Neural cell (in vitro differentiated cells): ENCODE results near the gene TEX2. TPM values are rescaled to one million over a fixed set of nuclear protein-coding genes. Genes with fewer than 3 reads are reported as not detected.

ENCODE experiments used
- H2AFZ ChIP-seq: fragments of 200-600, 300-800 bp; sonication (generic), shearing (Covaris generic); 2 replicates; pipeline ENCODE4 v1.6.0; 2014; ENCODE audit warnings: low read depth, mild to moderate bottlenecking, antibody characterized with exemption, low read length, moderate library complexity
- H3F3A ChIP-seq: fragments of 200-600 bp; shearing (Covaris generic); 2 replicates; pipeline ENCODE4 v1.6.1; 2016; ENCODE audit warnings: mild to moderate bottlenecking, moderate library complexity, mixed read lengths, antibody characterized with exemption, low read length; ENCODE audit not compliant: insufficient read depth, poor library complexity, severe bottlenecking
- H3K27ac ChIP-seq: fragments of 200-600, 300-800 bp; sonication (generic), shearing (Covaris generic); 2 replicates; pipeline ENCODE4 v1.5.1; 2014; ENCODE audit warnings: mild to moderate bottlenecking, low read length, moderate library complexity
- H3K27me3 ChIP-seq: fragments of 300-800, 200-600 bp; sonication (generic), shearing (Covaris generic); 2 replicates; pipeline ENCODE4 v1.6.0; 2014; ENCODE audit warnings: mild to moderate bottlenecking, low read depth, low read length, moderate library complexity; ENCODE audit not compliant: insufficient read depth
- H3K36me3 ChIP-seq: fragments of 300-800, 200-600 bp; sonication (generic), shearing (Covaris generic); 2 replicates; pipeline ENCODE4 v1.5.1; 2014; ENCODE audit warnings: mild to moderate bottlenecking, antibody characterized with exemption, low read length, moderate library complexity; ENCODE audit not compliant: insufficient read depth
- H3K4me2 ChIP-seq: fragments of 300-800, 200-600 bp; sonication (generic), shearing (Covaris generic); 2 replicates; pipeline ENCODE4 v1.6.0; 2014; ENCODE audit warnings: mild to moderate bottlenecking, low read length
- H3K4me3 ChIP-seq: fragments of 300-800, 200-600 bp; sonication (generic), shearing (Covaris generic); 2 replicates; pipeline ENCODE4 v1.5.1; 2014; ENCODE audit warnings: mild to moderate bottlenecking, low read length, moderate library complexity
- H3K79me2 ChIP-seq: fragments of 200-600 bp; shearing (Covaris generic); replicated peaks from 2 replicates; pipeline ENCODE4 v1.6.0; 2014; ENCODE audit warnings: mild to moderate bottlenecking, low read length, moderate library complexity; ENCODE audit not compliant: insufficient read depth
- H3K9ac ChIP-seq: fragments of 300-800, 200-600 bp; sonication (generic), shearing (Covaris generic); 2 replicates; pipeline ENCODE4 v1.6.1; 2016; ENCODE audit warnings: mild to moderate bottlenecking, low read length, mixed read lengths
- H3K9me2 ChIP-seq: fragments of 200-600 bp; shearing (Covaris generic); 2 replicates; pipeline ENCODE4 v1.6.1; 2016; ENCODE audit warnings: mild to moderate bottlenecking, low read length, mixed read lengths; ENCODE audit not compliant: insufficient read depth
- H3K9me3 ChIP-seq: fragments of 200-600, 300-800 bp; sonication (generic), shearing (Covaris generic); 2 replicates; pipeline ENCODE4 v1.6.1; 2016; ENCODE audit warnings: mild to moderate bottlenecking, mixed run types, low read length, moderate library complexity, mixed read lengths
- H4K20me1 ChIP-seq: fragments of 200-600 bp; shearing (Covaris generic); 2 replicates; pipeline ENCODE4 v1.6.1; 2016; ENCODE audit warnings: mild to moderate bottlenecking, mixed run types; ENCODE audit not compliant: insufficient read depth
- CTCF ChIP-seq: fragments of 450-650 bp; IDR thresholded peaks from 2 replicates; pipeline ENCODE4 v1.5.1; 2014; ENCODE audit warnings: antibody characterized with exemption, mild to moderate bottlenecking, moderate library complexity; ENCODE audit not compliant: poor library complexity, severe bottlenecking
- EP300 ChIP-seq: fragments of 450-650 bp; conservative IDR thresholded peaks from 2 replicates; pipeline ENCODE4 v1.6.1; 2014; ENCODE audit warnings: antibody characterized with exemption, mild to moderate bottlenecking, moderate library complexity; ENCODE audit not compliant: poor library complexity, severe bottlenecking
- EZH2 ChIP-seq: fragments of 200-600, 300-800 bp; shearing (Covaris generic), sonication (generic); IDR thresholded peaks from 2 replicates; pipeline ENCODE4 v1.6.1; 2014; ENCODE audit warnings: antibody characterized with exemption, low read length, borderline replicate concordance, mild to moderate bottlenecking; ENCODE audit not compliant: insufficient read depth, poor library complexity, severe bottlenecking
- MXI1 ChIP-seq: fragments of 450-650 bp; conservative IDR thresholded peaks from 2 replicates; pipeline ENCODE4 v1.6.1; 2014; ENCODE audit warnings: antibody characterized with exemption, mild to moderate bottlenecking; ENCODE audit not compliant: poor library complexity, severe bottlenecking
- POLR2AphosphoS5 ChIP-seq: IDR thresholded peaks from 2 replicates; pipeline ENCODE4 v1.6.1; 2012
- RAD21 ChIP-seq: fragments of 450-650 bp; conservative IDR thresholded peaks from 2 replicates; pipeline ENCODE4 v1.6.1; 2014; ENCODE audit warnings: antibody characterized with exemption, mild to moderate bottlenecking, moderate library complexity
- REST ChIP-seq: IDR thresholded peaks from 2 replicates; pipeline ENCODE4 v1.6.1; 2012; ENCODE audit warnings: borderline replicate concordance
- SMC3 ChIP-seq: fragments of 450-650 bp; conservative IDR thresholded peaks from 2 replicates; pipeline ENCODE4 v1.6.1; 2014; ENCODE audit warnings: antibody characterized with exemption, mild to moderate bottlenecking, moderate library complexity; ENCODE audit not compliant: poor library complexity
- TAF1 ChIP-seq: IDR thresholded peaks from 2 replicates; pipeline ENCODE4 v1.6.1; 2012; ENCODE audit warnings: low read depth
- polyA plus RNA-seq: library from polyadenylated mRNA; depleted of rRNA; stranded (reverse); fragments of >200 nt; gene quantifications from 2 replicates; pipeline ENCODE4 v1.2.3, GENCODE V29; 2014

The TEX2 gene
- polyA plus RNA-seq, 1 donor from 2014 or later: 19.7 TPM

GRCh38 chr17:64193561-64193960, 69.5 kb downstream of the TEX2 start:
- H3K27me3 ChIP-seq: no peaks in the 10 kb centered on the region
- no peak overlapping the region for H3K27ac ChIP-seq
- no peaks in the 10 kb centered on the region for H3K36me3 ChIP-seq
- no peak overlapping the region for H3K4me3 ChIP-seq
- no peaks in the 10 kb centered on the region for H3K9me2 ChIP-seq
- H3K79me2 ChIP-seq: no peaks in the 10 kb centered on the region
- TF ChIP-seq EZH2: no peak
- TF ChIP-seq RAD21: no peak
- no peak for TF ChIP-seq POLR2AphosphoS5
- H3K9me3 ChIP-seq: no peaks in the 10 kb centered on the region
- no peaks in the 10 kb centered on the region for H3F3A ChIP-seq
- H3K4me2 ChIP-seq: no peak overlapping the region
- no peak overlapping the region for H2AFZ ChIP-seq
- no peak overlapping the region for H3K9ac ChIP-seq
- no peaks in the 10 kb centered on the region for H4K20me1 ChIP-seq

GRCh38 chr17:64192589-64192988, 70.5 kb downstream of the TEX2 start:
- no peak overlapping the region for H3K4me2 ChIP-seq
- H3K79me2 ChIP-seq: no peaks in the 10 kb centered on the region
- no peaks in the 10 kb centered on the region for H3F3A ChIP-seq
- no peak overlapping the region for H2AFZ ChIP-seq
- TF ChIP-seq SMC3 (no peak), REST (no peak), EP300 (no peak), CTCF (no peak), EZH2 (no peak), TAF1 (no peak), POLR2AphosphoS5 (no peak), RAD21 (no peak), MXI1 (no peak)
- no peaks in the 10 kb centered on the region for H3K36me3 ChIP-seq
- H3K9ac ChIP-seq: no peak overlapping the region
- no peaks in the 10 kb centered on the region for H4K20me1 ChIP-seq
- H3K27ac ChIP-seq: no peak overlapping the region
- H3K4me3 ChIP-seq: no peak overlapping the region
- H3K9me3 ChIP-seq: no peaks in the 10 kb centered on the region
- no peaks in the 10 kb centered on the region for H3K9me2 ChIP-seq
- H3K27me3 ChIP-seq: no peaks in the 10 kb centered on the region

- Histone ChIP-seq H3K9ac (no peak overlapping the region), H4K20me1 (no peaks in the 10 kb centered on the region), H3K9me2 (no peaks in the 10 kb centered on the region), H3K4me3 (no peak overlapping the region), H3K4me2 (no peak overlapping the region), H2AFZ (no peak overlapping the region), H3K79me2 (no peaks in the 10 kb centered on the region), H3K36me3 (no peaks in the 10 kb centered on the region), H3K27ac (no peak overlapping the region), H3K27me3 (no peaks in the 10 kb centered on the region), H3F3A (no peaks in the 10 kb centered on the region), H3K9me3 (no peaks in the 10 kb centered on the region)
- TF ChIP-seq TAF1: no peak
- TF ChIP-seq MXI1: no peak
- no peak for TF ChIP-seq REST
- TF ChIP-seq POLR2AphosphoS5: no peak
- no peak for TF ChIP-seq EP300
- TF ChIP-seq RAD21: no peak
- no peak for TF ChIP-seq CTCF
- no peak for TF ChIP-seq EZH2
- TF ChIP-seq SMC3: no peak
Measured at GRCh38 chr17:64190472-64190871, 72.6 kb downstream of the TEX2 start.
